ENCODE results near the gene SOBP. TPM values are rescaled to one million over a fixed set of nuclear protein-coding genes. Genes with fewer than 3 reads are reported as not detected.
A peak's percentile ranks its signal among the peaks of the same experiment; 100 is the strongest.

Gene SOBP
- total RNA-seq, 2 donors from 2014 or later, result 10.3 to 11.1 TPM

DNA sequence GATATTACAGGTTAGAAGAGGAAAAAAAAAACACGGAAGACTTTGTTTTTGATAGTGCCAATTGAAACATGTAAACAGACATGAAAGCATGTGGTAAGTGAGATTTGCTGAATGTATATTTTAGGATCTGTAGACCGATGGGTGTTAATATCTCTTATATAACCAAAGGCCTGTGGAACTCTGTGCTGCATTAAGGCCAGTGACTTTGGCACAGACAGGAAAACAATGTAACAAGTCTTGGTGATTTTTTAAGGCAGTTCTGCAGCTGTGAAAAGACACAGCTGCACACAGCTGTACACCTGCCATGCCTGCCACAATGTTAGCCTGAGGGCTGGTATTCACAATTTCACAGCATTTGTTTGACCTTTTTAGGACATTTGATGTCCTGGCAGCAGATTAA lies 6.1 kb downstream of the SOBP start:
- ATAC-seq (ENCODE audit: insufficient number of reproducible peaks, low FRiP score, low read depth) (no peak), DNase-seq (ENCODE audit: low spot score) (no peak)
- TF ChIP-seq, protein P1, sequence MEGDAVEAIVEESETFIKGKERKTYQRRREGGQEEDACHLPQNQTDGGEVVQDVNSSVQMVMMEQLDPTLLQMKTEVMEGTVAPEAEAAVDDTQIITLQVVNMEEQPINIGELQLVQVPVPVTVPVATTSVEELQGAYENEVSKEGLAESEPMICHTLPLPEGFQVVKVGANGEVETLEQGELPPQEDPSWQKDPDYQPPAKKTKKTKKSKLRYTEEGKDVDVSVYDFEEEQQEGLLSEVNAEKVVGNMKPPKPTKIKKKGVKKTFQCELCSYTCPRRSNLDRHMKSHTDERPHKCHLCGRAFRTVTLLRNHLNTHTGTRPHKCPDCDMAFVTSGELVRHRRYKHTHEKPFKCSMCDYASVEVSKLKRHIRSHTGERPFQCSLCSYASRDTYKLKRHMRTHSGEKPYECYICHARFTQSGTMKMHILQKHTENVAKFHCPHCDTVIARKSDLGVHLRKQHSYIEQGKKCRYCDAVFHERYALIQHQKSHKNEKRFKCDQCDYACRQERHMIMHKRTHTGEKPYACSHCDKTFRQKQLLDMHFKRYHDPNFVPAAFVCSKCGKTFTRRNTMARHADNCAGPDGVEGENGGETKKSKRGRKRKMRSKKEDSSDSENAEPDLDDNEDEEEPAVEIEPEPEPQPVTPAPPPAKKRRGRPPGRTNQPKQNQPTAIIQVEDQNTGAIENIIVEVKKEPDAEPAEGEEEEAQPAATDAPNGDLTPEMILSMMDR (IDR thresholded peaks at IDR 0.05), result no peak
- peak overlapping the region; percentile 12 to 85 for H3K27ac ChIP-seq
- no peaks in the 10 kb centered on the region for H3K27me3 ChIP-seq (replicated peaks; ENCODE audit: insufficient read depth)
- H3K36me3 ChIP-seq, result no peaks in the 10 kb centered on the region
- H3K4me3 ChIP-seq, result peak overlapping the region; percentile 56
- H3K9me3 ChIP-seq, result no peaks in the 10 kb centered on the region
- peaks cover 26 to 62% of the 10 kb centered on the region in 2 donors for H3K4me1 ChIP-seq (ENCODE audit: control insufficient read depth in 1 of 2, low read depth in 2 of 2)

DNA sequence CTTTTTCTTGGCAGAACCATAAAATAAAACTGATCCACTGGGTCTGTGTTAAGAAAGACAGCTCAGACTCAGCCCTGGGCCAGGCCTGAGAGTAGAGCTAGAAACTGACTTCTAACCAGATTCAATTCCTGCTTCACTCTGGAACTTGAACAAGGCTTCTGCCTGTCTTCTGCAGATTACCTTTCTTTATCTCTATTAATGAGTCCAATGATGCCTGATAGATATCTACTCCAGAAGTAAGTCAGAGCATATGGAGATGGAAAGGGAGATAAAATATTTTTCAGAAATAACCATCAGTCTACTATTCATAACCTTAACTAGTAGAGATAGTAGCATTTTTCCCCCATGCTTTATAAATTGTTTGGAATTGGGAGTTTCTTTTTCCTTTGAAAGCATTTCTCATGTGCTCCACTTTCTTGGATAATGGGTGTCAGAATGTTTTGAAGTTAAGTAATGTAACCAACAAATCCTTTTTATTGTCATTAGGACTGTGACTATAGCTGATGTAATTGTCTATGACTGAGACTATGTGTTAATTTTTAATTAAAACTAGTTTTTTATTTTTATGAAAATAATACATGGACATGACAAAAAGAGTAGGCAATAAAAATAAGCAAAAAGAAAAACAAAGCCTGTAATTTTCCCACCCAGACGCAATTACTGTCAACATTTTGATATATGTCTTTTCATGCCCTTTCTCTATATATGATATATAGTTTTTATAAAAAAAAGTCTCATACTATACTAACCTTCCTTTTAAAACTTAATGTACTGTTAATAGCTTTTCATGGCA lies 7.2 kb downstream of the SOBP start:
- ATAC-seq (ENCODE audit: insufficient number of reproducible peaks, low FRiP score, low read depth) (no peak), DNase-seq (ENCODE audit: low spot score) (no peak)
- H3K4me3 ChIP-seq, result no peak overlapping the region
- H3K9me3 ChIP-seq, result no peaks in the 10 kb centered on the region
- TF ChIP-seq, protein P1 (IDR thresholded peaks at IDR 0.05), result no peak
- H3K27ac ChIP-seq, result peak overlapping the region; percentile 12 to 85
- no peaks in the 10 kb centered on the region for H3K27me3 ChIP-seq (replicated peaks; ENCODE audit: insufficient read depth)
- H3K36me3 ChIP-seq, result no peaks in the 10 kb centered on the region
- H3K4me1 ChIP-seq (ENCODE audit: control insufficient read depth in 1 of 2, low read depth in 2 of 2), result peaks cover 21 to 56% of the 10 kb centered on the region in 2 donors

DNA sequence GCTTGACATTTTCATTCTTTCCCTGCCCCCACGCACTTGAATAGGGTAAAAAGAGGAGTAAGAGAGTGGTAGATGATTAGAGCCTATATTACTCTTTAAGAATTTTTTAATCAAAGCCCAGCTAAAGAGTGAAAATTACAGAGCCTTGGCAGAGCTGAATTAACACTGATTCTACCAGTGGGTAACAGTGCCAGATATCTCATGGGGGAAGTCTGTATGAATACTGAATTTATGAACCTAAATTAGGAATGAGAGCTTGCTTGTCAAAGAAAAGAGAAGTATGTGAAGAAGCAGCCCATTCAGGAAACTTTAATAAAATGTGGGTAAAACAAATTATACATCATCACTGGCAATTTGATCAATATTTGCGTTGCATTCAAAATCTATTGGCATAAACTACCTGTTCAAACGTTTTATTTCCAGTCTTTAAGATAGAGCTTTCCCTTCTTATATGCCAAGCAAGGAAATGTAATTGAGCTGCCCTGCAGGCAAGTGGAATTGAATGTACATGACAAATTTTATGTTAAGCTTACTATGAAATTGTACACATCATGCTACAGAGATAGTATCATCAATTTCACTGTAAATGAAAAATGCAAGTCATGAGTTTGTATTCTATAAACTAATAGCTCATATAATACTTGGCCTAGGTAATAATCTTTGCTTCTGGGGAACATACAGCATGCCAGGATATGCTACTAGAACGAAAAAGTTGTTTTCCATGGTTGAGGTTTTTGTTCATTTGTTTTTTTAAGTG lies 14.5 kb downstream of the SOBP start:
- Histone ChIP-seq H3K4me3 (no peak overlapping the region), H3K27me3 (replicated peaks; ENCODE audit: insufficient read depth) (no peaks in the 10 kb centered on the region), H3K36me3 (no peaks in the 10 kb centered on the region), H3K9me3 (no peaks in the 10 kb centered on the region), H3K4me1 (ENCODE audit: control insufficient read depth in 1 of 2, low read depth in 2 of 2) (peaks cover 0 to 4% of the 10 kb centered on the region in 2 donors), H3K27ac (no peak overlapping the region)
- ATAC-seq (ENCODE audit: insufficient number of reproducible peaks, low FRiP score, low read depth) (no peak), DNase-seq (ENCODE audit: low spot score) (no peak)
- TF ChIP-seq, protein P1 (IDR thresholded peaks at IDR 0.05), result no peak

DNA sequence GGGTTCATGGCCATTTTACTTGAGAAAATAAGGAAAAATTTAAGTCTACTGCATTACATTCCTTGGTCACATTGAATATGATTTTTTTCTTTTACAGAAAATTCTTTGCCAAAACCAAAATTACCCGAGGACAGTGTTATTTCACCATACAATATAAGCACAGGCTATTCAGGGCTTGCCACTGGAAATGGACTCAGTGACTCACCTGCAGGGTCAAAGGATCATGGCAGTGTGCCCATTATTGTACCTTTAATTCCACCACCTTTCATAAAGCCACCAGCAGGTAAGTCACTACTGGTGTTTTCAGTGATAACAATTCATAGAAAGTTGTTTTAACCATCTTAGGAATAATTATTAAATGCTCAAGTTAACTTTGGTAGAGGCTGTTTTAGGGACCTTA lies 16.2 kb downstream of the SOBP start:
- Histone ChIP-seq H3K27me3 (replicated peaks; ENCODE audit: insufficient read depth) (no peaks in the 10 kb centered on the region), H3K36me3 (no peaks in the 10 kb centered on the region), H3K27ac (no peak overlapping the region), H3K4me1 (ENCODE audit: control insufficient read depth in 1 of 2, low read depth in 2 of 2) (peaks cover 6 to 10% of the 10 kb centered on the region in 2 donors), H3K9me3 (no peaks in the 10 kb centered on the region), H3K4me3 (no peak overlapping the region)
- no peak for ATAC-seq (ENCODE audit: insufficient number of reproducible peaks, low FRiP score, low read depth)
- TF ChIP-seq, protein P1 (IDR thresholded peaks at IDR 0.05), result no peak
- no peak for DNase-seq (ENCODE audit: low spot score)

DNA sequence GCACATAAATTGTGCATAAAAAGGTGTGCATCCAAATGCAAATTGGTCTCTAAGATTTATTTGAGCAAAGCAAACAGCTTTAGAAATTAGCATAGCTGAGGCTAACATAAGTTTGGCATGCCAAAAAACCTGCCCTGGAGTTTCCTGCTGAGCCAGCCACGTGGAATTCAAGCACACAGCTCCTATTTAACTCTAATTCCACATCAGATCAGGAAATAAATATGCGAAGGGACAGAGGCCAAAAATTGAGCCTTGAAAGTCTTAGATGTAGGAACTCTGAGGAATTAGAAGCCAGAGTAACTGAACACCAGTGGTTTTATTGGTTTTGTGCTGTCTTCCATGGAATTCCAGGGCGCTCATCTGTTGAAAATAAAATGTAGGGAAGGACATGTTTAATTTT lies 19.6 kb downstream of the SOBP start:
- Histone ChIP-seq H3K27ac (peak overlapping the region in 1 of 2 donors; percentile 9), H3K36me3 (no peaks in the 10 kb centered on the region), H3K9me3 (no peaks in the 10 kb centered on the region), H3K4me3 (no peak overlapping the region), H3K4me1 (ENCODE audit: control insufficient read depth in 1 of 2, low read depth in 2 of 2) (peaks cover 13 to 23% of the 10 kb centered on the region in 2 donors), H3K27me3 (replicated peaks; ENCODE audit: insufficient read depth) (no peaks in the 10 kb centered on the region)
- ATAC-seq (ENCODE audit: insufficient number of reproducible peaks, low FRiP score, low read depth) (no peak), DNase-seq (ENCODE audit: low spot score) (no peak)
- TF ChIP-seq, protein P1 (IDR thresholded peaks at IDR 0.05), result no peak
